ENCODE results near the gene ACTL7B.

ACTL7B gene

GRCh38 chr9:108861464-108861863, 5.7 kb upstream of the ACTL7B start:
- H3K27ac ChIP-seq (ENCODE audit: low read depth, low read length): no peak overlapping the region
- H4K20me1 ChIP-seq (ENCODE audit: control insufficient read depth, insufficient read depth, low read depth, low read length): no peaks in the 10 kb centered on the region
- H3K27me3 ChIP-seq (ENCODE audit: control insufficient read depth, low read length): no peaks in the 10 kb centered on the region
- H3K36me3 ChIP-seq (ENCODE audit: control insufficient read depth, low read length): no peaks in the 10 kb centered on the region
- no peaks in the 10 kb centered on the region for H3F3A ChIP-seq (ENCODE audit: control insufficient read depth, insufficient read depth)
- H3K4me1 ChIP-seq (ENCODE audit: control insufficient read depth, low read length): no peaks in the 10 kb centered on the region
- TF ChIP-seq EZH2phosphoT487 (IDR thresholded peaks at IDR 0.05; ENCODE audit: borderline replicate concordance, low read length) (no peak), CTCF (IDR thresholded peaks at IDR 0.05; ENCODE audit: low read depth, low read length, poor library complexity, severe bottlenecking) (no peak)
- no peaks in the 10 kb centered on the region for H3K9me2 ChIP-seq (replicated peaks; ENCODE audit: control insufficient read depth, low read length)
- no peak overlapping the region for H3K4me3 ChIP-seq (ENCODE audit: low read length)
- no peaks in the 10 kb centered on the region for H3K79me2 ChIP-seq (ENCODE audit: control insufficient read depth, low read length)
- H3K9me3 ChIP-seq (ENCODE audit: control insufficient read depth, insufficient read depth, low read length): no peaks in the 10 kb centered on the region
- no peak overlapping the region for H3K4me2 ChIP-seq (ENCODE audit: low read length)

- Histone ChIP-seq H3F3A (ENCODE audit: control insufficient read depth, insufficient read depth) (no peaks in the 10 kb centered on the region), H3K79me2 (ENCODE audit: control insufficient read depth, low read length) (no peaks in the 10 kb centered on the region), H3K4me3 (ENCODE audit: low read length) (no peak overlapping the region), H3K4me2 (ENCODE audit: low read length) (no peak overlapping the region), H3K27ac (ENCODE audit: low read depth, low read length) (no peak overlapping the region), H3K27me3 (ENCODE audit: control insufficient read depth, low read length) (no peaks in the 10 kb centered on the region), H4K20me1 (ENCODE audit: control insufficient read depth, insufficient read depth, low read depth, low read length) (no peaks in the 10 kb centered on the region), H3K9me2 (replicated peaks; ENCODE audit: control insufficient read depth, low read length) (no peaks in the 10 kb centered on the region), H3K4me1 (ENCODE audit: control insufficient read depth, low read length) (no peaks in the 10 kb centered on the region), H3K9me3 (ENCODE audit: control insufficient read depth, insufficient read depth, low read length) (no peaks in the 10 kb centered on the region), H3K36me3 (ENCODE audit: control insufficient read depth, low read length) (no peaks in the 10 kb centered on the region)
- TF ChIP-seq CTCF (IDR thresholded peaks at IDR 0.05; ENCODE audit: low read depth, low read length, poor library complexity, severe bottlenecking) (no peak), EZH2phosphoT487 (IDR thresholded peaks at IDR 0.05; ENCODE audit: borderline replicate concordance, low read length) (no peak)
Measured at GRCh38 chr9:108860764-108861163, 5.0 kb upstream of the ACTL7B start.

- TF ChIP-seq EZH2phosphoT487 (IDR thresholded peaks at IDR 0.05; ENCODE audit: borderline replicate concordance, low read length) (no peak), CTCF (IDR thresholded peaks at IDR 0.05; ENCODE audit: low read depth, low read length, poor library complexity, severe bottlenecking) (no peak)
- no peak overlapping the region for H3K4me3 ChIP-seq (ENCODE audit: low read length)
- H3K4me2 ChIP-seq (ENCODE audit: low read length): no peak overlapping the region
- H4K20me1 ChIP-seq (ENCODE audit: control insufficient read depth, insufficient read depth, low read depth, low read length): no peaks in the 10 kb centered on the region
- H3K9me3 ChIP-seq (ENCODE audit: control insufficient read depth, insufficient read depth, low read length): no peaks in the 10 kb centered on the region
- H3K9me2 ChIP-seq (replicated peaks; ENCODE audit: control insufficient read depth, low read length): no peaks in the 10 kb centered on the region
- no peaks in the 10 kb centered on the region for H3F3A ChIP-seq (ENCODE audit: control insufficient read depth, insufficient read depth)
- no peaks in the 10 kb centered on the region for H3K4me1 ChIP-seq (ENCODE audit: control insufficient read depth, low read length)
- no peaks in the 10 kb centered on the region for H3K27me3 ChIP-seq (ENCODE audit: control insufficient read depth, low read length)
- H3K36me3 ChIP-seq (ENCODE audit: control insufficient read depth, low read length): no peaks in the 10 kb centered on the region
- no peaks in the 10 kb centered on the region for H3K79me2 ChIP-seq (ENCODE audit: control insufficient read depth, low read length)
- no peak overlapping the region for H3K27ac ChIP-seq (ENCODE audit: low read depth, low read length)
Measured at GRCh38 chr9:108860354-108860753, 4.6 kb upstream of the ACTL7B start.
